GM23338 (cell line): ENCODE data around the gene NEMP1. TPM values are rescaled to one million over a fixed set of nuclear protein-coding genes. Genes with fewer than 3 reads are reported as not detected.

Experiments
- ATAC-seq: fragments of 200-7000 bp; cut with Tn5 transposase; 3 replicates; pipeline ENCODE4 v1.9.1; 2020
- DNase-seq: peaks from one replicate; pipeline ENCODE4 v3.0.0-alpha.2; 2015; ENCODE audit warnings: low spot score
- H2AFZ ChIP-seq: fragments of 200-600 bp; sonication (generic); 2 replicates; pipeline ENCODE4 v1.8.0; 2016; ENCODE audit warnings: antibody characterized with exemption, mild to moderate bottlenecking, moderate library complexity
- H3F3A ChIP-seq: fragments of 200-600 bp; sonication (generic); replicated peaks from 2 replicates; pipeline ENCODE4 v1.8.0; 2017; ENCODE audit warnings: antibody characterized with exemption, mixed run types, low read depth
- H3K27ac ChIP-seq: fragments of 200-600 bp; sonication (generic); 2 replicates; pipeline ENCODE4 v1.6.1; 2016; ENCODE audit warnings: low read depth
- H3K27me3 ChIP-seq: fragments of 200-600 bp; sonication (generic); 2 replicates; pipeline ENCODE4 v1.8.0; 2016; ENCODE audit warnings: mild to moderate bottlenecking, mixed run types, moderate library complexity; ENCODE audit not compliant: insufficient read depth
- H3K36me3 ChIP-seq: fragments of 200-600 bp; sonication (generic); 2 replicates; pipeline ENCODE4 v1.8.0; 2016; ENCODE audit warnings: mild to moderate bottlenecking; ENCODE audit not compliant: insufficient read depth
- H3K4me1 ChIP-seq: fragments of 200-600 bp; sonication (generic); 2 replicates; pipeline ENCODE4 v1.8.0; 2016; ENCODE audit warnings: mild to moderate bottlenecking, moderate library complexity; ENCODE audit not compliant: insufficient read depth
- H3K4me2 ChIP-seq: fragments of 200-600 bp; sonication (generic); 2 replicates; pipeline ENCODE4 v1.7.1; 2017; ENCODE audit warnings: mixed run types
- H3K4me3 ChIP-seq: fragments of 200-600 bp; sonication (generic); 2 replicates; pipeline ENCODE4 v1.6.1; 2016; ENCODE audit warnings: mixed run types
- H3K79me2 ChIP-seq: fragments of 200-600 bp; sonication (generic); replicated peaks from 2 replicates; pipeline ENCODE4 v1.8.0; 2017; ENCODE audit warnings: mild to moderate bottlenecking; ENCODE audit not compliant: insufficient read depth
- H3K9me2 ChIP-seq: fragments of 200-600 bp; sonication (generic); 2 replicates; pipeline ENCODE4 v1.8.0; 2017; ENCODE audit not compliant: insufficient read depth
- H4K20me1 ChIP-seq: fragments of 200-600 bp; sonication (generic); replicated peaks from 2 replicates; pipeline ENCODE4 v1.8.0; 2017; ENCODE audit warnings: mild to moderate bottlenecking; ENCODE audit not compliant: insufficient read depth
- H3K27ac Mint-ChIP-seq: 2 replicates; pipeline ENCODE4 v1.8.0; 2020; ENCODE audit warnings: inconsistent platforms, mild to moderate bottlenecking, moderate library complexity, mixed read lengths
- H3K27me3 Mint-ChIP-seq: 3 replicates; pipeline ENCODE4 v1.8.0; 2022; ENCODE audit warnings: low read depth, mild to moderate bottlenecking, moderate library complexity, mixed read lengths, inconsistent platforms; ENCODE audit not compliant: insufficient read depth, poor library complexity
- H3K36me3 Mint-ChIP-seq: 3 replicates; pipeline ENCODE4 v1.8.0; 2021; ENCODE audit warnings: low read depth, mild to moderate bottlenecking, inconsistent platforms, moderate library complexity, mixed read lengths
- H3K4me1 Mint-ChIP-seq: 3 replicates; pipeline ENCODE4 v1.8.0; 2020; ENCODE audit warnings: mild to moderate bottlenecking, inconsistent platforms, mixed read lengths
- H3K4me3 Mint-ChIP-seq: 3 replicates; pipeline ENCODE4 v1.8.0; 2021; ENCODE audit warnings: moderate library complexity, mild to moderate bottlenecking, inconsistent platforms, mixed read lengths
- H3K9me3 Mint-ChIP-seq: 3 replicates; pipeline ENCODE4 v1.8.0; 2020; ENCODE audit warnings: moderate library complexity, mild to moderate bottlenecking, inconsistent platforms, mixed read lengths
- CTCF ChIP-seq, 2 experiments: fragments of 200-600 bp in 1 of 2; sonication (generic) in 1 of 2; conservative IDR thresholded peaks; 2 replicates each; pipeline versions ENCODE4 v1.5.1 to v1.6.1; 2016 to 2017; ENCODE audit warnings: antibody characterized with exemption in 2 of 2, low read depth in 2 of 2, mild to moderate bottlenecking in 2 of 2, moderate library complexity in 1 of 2
- ETS1 ChIP-seq: IDR thresholded peaks from 2 replicates; pipeline ENCODE4 v1.6.1; 2016; ENCODE audit warnings: antibody characterized with exemption
- EZH2 ChIP-seq: fragments of 200-600 bp; sonication (generic); IDR thresholded peaks from one replicate; pipeline ENCODE4 v1.8.0; 2017; ENCODE audit warnings: antibody characterized with exemption, mild to moderate bottlenecking, low read depth; ENCODE audit not compliant: unreplicated experiment
- EZH2phosphoT487 ChIP-seq: fragments of 200-600 bp; sonication (generic); IDR thresholded peaks from one replicate; pipeline ENCODE4 v1.8.1; 2018; ENCODE audit warnings: antibody characterized with exemption; ENCODE audit not compliant: unreplicated experiment
- JUNB ChIP-seq: IDR thresholded peaks from one replicate; pipeline ENCODE4 v1.6.1; 2016; ENCODE audit warnings: antibody characterized with exemption; ENCODE audit not compliant: unreplicated experiment
- NANOG ChIP-seq: IDR thresholded peaks from 2 replicates; pipeline ENCODE4 v1.6.1; 2016; ENCODE audit warnings: antibody characterized with exemption, borderline replicate concordance
- POLR2AphosphoS5 ChIP-seq: IDR thresholded peaks from 2 replicates; pipeline ENCODE4 v1.6.1; 2016; ENCODE audit warnings: antibody characterized with exemption, low read depth
- REST ChIP-seq: IDR thresholded peaks from one replicate; pipeline ENCODE4 v1.6.1; 2018; ENCODE audit warnings: antibody characterized with exemption; ENCODE audit not compliant: unreplicated experiment
- STAT1 ChIP-seq: IDR thresholded peaks from one replicate; pipeline ENCODE4 v1.6.1; 2016; ENCODE audit warnings: antibody characterized with exemption; ENCODE audit not compliant: unreplicated experiment
- ZNF114 ChIP-seq: fragments of 250-450 bp; sonication (Bioruptor Pico); IDR thresholded peaks from 2 replicates; pipeline ENCODE4 v1.5.0; 2020; ENCODE audit warnings: mild to moderate bottlenecking, moderate library complexity
- ZNF331 ChIP-seq: fragments of 250-450 bp; sonication (Bioruptor Pico); IDR thresholded peaks from 2 replicates; pipeline ENCODE4 v1.5.0; 2020; ENCODE audit warnings: low read depth, mild to moderate bottlenecking, moderate library complexity
- polyA plus RNA-seq: library from polyadenylated mRNA; unstranded; fragments of >200 nt; fragmentation: Nextera tagmentation; extraction: Ambion mirVana; gene quantifications from 2 replicates; pipeline ENCODE4 v1.2.1, GENCODE V29; 2016
- total RNA-seq: library from RNA; depleted of rRNA; stranded (reverse); fragments of >200 nt; shearing (Covaris generic); gene quantifications from 2 replicates; pipeline ENCODE4 v1.2.3, GENCODE V29; 2014

NEMP1 gene
- total and polyA plus RNA-seq, 2 experiments from 2014 or later = 11.9 to 35.0 TPM

- TF ChIP-seq REST = no peak
- no peak for TF ChIP-seq CTCF (conservative IDR thresholded peaks at IDR 0.05; ENCODE audit: low read depth in 2 of 2)
- no peak for TF ChIP-seq ZNF331
- TF ChIP-seq JUNB = no peak
Observed at GRCh38 chr12:57046947-57047890, 31.4 kb downstream of the NEMP1 start (continued).

GRCh38 chr12:57046086-57046791 lies 32.4 kb downstream of the NEMP1 start:
- H3K27me3 ChIP-seq = no peaks in the 10 kb centered on the region

More at GRCh38 chr12:57046086-57046791, 32.4 kb downstream of the NEMP1 start:
- Mint-ChIP-seq H3K27me3 (peaks cover 5% of the 10 kb centered on the region), H3K36me3 (no peaks in the 10 kb centered on the region), H3K4me1 (peaks cover 2% of the 10 kb centered on the region; the same call in 1 of the 3 replicates), H3K9me3 (no peaks in the 10 kb centered on the region), H3K27ac (no peak overlapping the region), H3K4me3 (no peak overlapping the region)
- H3K9me2 ChIP-seq = no peaks in the 10 kb centered on the region; the same call in 1 of the 2 replicates
- ATAC-seq = no peak
- DNase-seq = no peak
- H3K36me3 ChIP-seq = no peaks in the 10 kb centered on the region
- H3K4me1 ChIP-seq = no peaks in the 10 kb centered on the region
- no peak overlapping the region for H3K4me2 ChIP-seq
- H2AFZ ChIP-seq = no peak overlapping the region
- no peaks in the 10 kb centered on the region for H4K20me1 ChIP-seq
- no peak for TF ChIP-seq NANOG
- TF ChIP-seq ETS1 = no peak
- TF ChIP-seq EZH2phosphoT487 = no peak
- no peak for TF ChIP-seq STAT1
- TF ChIP-seq ZNF114 = no peak
- no peak for TF ChIP-seq EZH2
- no peak for TF ChIP-seq POLR2AphosphoS5
- no peaks in the 10 kb centered on the region for H3F3A ChIP-seq
- H3K4me3 ChIP-seq = no peak overlapping the region
- no peak overlapping the region for H3K27ac ChIP-seq
- no peaks in the 10 kb centered on the region for H3K79me2 ChIP-seq
